GM18519 (cell line): ENCODE measurements around the gene AKAP13.

Source experiments
- ATAC-seq: cut with Tn5 transposase; IDR thresholded peaks from one replicate; pipeline ENCODE4 v1.9.1; 2021; ENCODE audit warnings: mild to moderate bottlenecking, moderate library complexity; ENCODE audit not compliant: unreplicated experiment, low FRiP score

The AKAP13 gene

GRCh38 chr15:85707519-85708338 lies 327.3 kb downstream of the AKAP13 start:
- no peak for ATAC-seq

- ATAC-seq: no peak
These were observed 328.1 kb downstream of the AKAP13 start for GRCh38 chr15:85708402-85708941.

GRCh38 chr15:85709250-85709649 lies 328.8 kb downstream of the AKAP13 start:
- no peak for ATAC-seq

- peak; percentile 47 for ATAC-seq
These were observed 330.0 kb downstream of the AKAP13 start for GRCh38 chr15:85710340-85710842.

- ATAC-seq: no peak
These were observed 331.3 kb downstream of the AKAP13 start for GRCh38 chr15:85711580-85712192.

- ATAC-seq: no peak
These were observed 335.9 kb downstream of the AKAP13 start for GRCh38 chr15:85716261-85716660.

GRCh38 chr15:85717212-85717611 lies 336.8 kb downstream of the AKAP13 start:
- no peak for ATAC-seq

GRCh38 chr15:85718271-85718971 lies 338.0 kb downstream of the AKAP13 start:
- peak; percentile 60 for ATAC-seq

GRCh38 chr15:85718981-85719380 lies 338.6 kb downstream of the AKAP13 start:
- no peak for ATAC-seq

- no peak for ATAC-seq
These were observed 342.2 kb downstream of the AKAP13 start for GRCh38 chr15:85722374-85723152.

GRCh38 chr15:85723960-85724945 lies 343.9 kb downstream of the AKAP13 start:
- ATAC-seq: no peak

GRCh38 chr15:85725019-85725418 lies 344.6 kb downstream of the AKAP13 start:
- ATAC-seq: no peak

GRCh38 chr15:85725564-85725963 lies 345.2 kb downstream of the AKAP13 start:
- ATAC-seq: no peak

- ATAC-seq: no peak
These were observed 346.1 kb downstream of the AKAP13 start for GRCh38 chr15:85726454-85726853.

- ATAC-seq: no peak
These were observed 346.7 kb downstream of the AKAP13 start for GRCh38 chr15:85727068-85727467.

GRCh38 chr15:85730001-85730820 lies 349.8 kb downstream of the AKAP13 start:
- no peak for ATAC-seq

GRCh38 chr15:85733416-85733815 lies 353.0 kb downstream of the AKAP13 start:
- ATAC-seq: no peak

GRCh38 chr15:85737061-85737460 lies 356.7 kb downstream of the AKAP13 start:
- no peak for ATAC-seq
